ENCODE results near the gene KLK12. TPM values are rescaled to one million over a fixed set of nuclear protein-coding genes. Genes with fewer than 3 reads are reported as not detected.

Gene KLK12
- total RNA-seq, 1 donor from 2014 or later = not detected

DNA sequence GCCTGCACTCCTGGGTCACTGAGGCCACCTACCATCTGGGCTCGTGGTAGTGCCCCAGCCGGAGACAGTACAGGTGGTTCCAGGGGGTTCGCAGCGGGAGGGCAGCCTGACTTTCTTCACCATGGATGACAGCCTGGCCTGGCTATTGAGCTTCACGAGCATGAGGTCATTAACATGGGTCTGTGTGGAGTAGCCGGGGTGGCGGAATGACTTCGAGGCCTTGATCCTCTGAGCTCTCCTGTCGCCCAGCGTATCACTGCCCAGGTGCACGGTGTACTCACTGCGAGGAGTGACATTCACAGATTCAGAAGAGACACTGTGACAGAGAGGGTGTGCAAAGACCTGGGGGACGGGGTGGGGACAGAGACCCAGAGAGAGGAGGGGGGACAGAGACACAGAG is 54.6 kb downstream of the KLK12 start:
- H3K4me1 Mint-ChIP-seq (ENCODE audit: unreplicated experiment) = no peaks in the 10 kb centered on the region

GRCh38 chr19:50979758-50980157 is 55.0 kb downstream of the KLK12 start:
- H3K4me3 Mint-ChIP-seq (ENCODE audit: unreplicated experiment) = no peak overlapping the region

More for the DNA sequence above, 54.6 kb downstream of the KLK12 start:
- Mint-ChIP-seq H3K36me3 (ENCODE audit: unreplicated experiment) (no peaks in the 10 kb centered on the region), H3K27ac (ENCODE audit: unreplicated experiment) (no peak overlapping the region), H3K27me3 (ENCODE audit: unreplicated experiment) (no peaks in the 10 kb centered on the region), H3K9me3 (ENCODE audit: unreplicated experiment) (no peaks in the 10 kb centered on the region), H3K4me3 (ENCODE audit: unreplicated experiment) (no peak overlapping the region)
- TF ChIP-seq, protein P1, sequence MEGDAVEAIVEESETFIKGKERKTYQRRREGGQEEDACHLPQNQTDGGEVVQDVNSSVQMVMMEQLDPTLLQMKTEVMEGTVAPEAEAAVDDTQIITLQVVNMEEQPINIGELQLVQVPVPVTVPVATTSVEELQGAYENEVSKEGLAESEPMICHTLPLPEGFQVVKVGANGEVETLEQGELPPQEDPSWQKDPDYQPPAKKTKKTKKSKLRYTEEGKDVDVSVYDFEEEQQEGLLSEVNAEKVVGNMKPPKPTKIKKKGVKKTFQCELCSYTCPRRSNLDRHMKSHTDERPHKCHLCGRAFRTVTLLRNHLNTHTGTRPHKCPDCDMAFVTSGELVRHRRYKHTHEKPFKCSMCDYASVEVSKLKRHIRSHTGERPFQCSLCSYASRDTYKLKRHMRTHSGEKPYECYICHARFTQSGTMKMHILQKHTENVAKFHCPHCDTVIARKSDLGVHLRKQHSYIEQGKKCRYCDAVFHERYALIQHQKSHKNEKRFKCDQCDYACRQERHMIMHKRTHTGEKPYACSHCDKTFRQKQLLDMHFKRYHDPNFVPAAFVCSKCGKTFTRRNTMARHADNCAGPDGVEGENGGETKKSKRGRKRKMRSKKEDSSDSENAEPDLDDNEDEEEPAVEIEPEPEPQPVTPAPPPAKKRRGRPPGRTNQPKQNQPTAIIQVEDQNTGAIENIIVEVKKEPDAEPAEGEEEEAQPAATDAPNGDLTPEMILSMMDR (IDR thresholded peaks at IDR 0.05) = no peak
- no peak for DNase-seq (ENCODE audit: extremely low spot score, unreplicated experiment)

More at GRCh38 chr19:50979758-50980157, 55.0 kb downstream of the KLK12 start:
- H3K36me3 Mint-ChIP-seq (ENCODE audit: unreplicated experiment) = no peaks in the 10 kb centered on the region
- no peaks in the 10 kb centered on the region for H3K4me1 Mint-ChIP-seq (ENCODE audit: unreplicated experiment)
- TF ChIP-seq, protein P1 (IDR thresholded peaks at IDR 0.05) = no peak
- H3K27ac Mint-ChIP-seq (ENCODE audit: unreplicated experiment) = no peak overlapping the region
- H3K27me3 Mint-ChIP-seq (ENCODE audit: unreplicated experiment) = no peaks in the 10 kb centered on the region
- H3K9me3 Mint-ChIP-seq (ENCODE audit: unreplicated experiment) = no peaks in the 10 kb centered on the region
- no peak for DNase-seq (ENCODE audit: extremely low spot score, unreplicated experiment)

Other genes with a start within 250 kb of the KLK12 start
- gene ACP4, start 244.6 kb downstream of the KLK12 start, total RNA-seq = not detected in 2 replicates
- gene KLK1, start 211.2 kb downstream of the KLK12 start, total RNA-seq = not detected in 2 replicates
- not detected in 2 replicates for gene KLK15, start 201.4 kb downstream of the KLK12 start, total RNA-seq
- not detected in 2 replicates for gene KLK3, start 180.1 kb downstream of the KLK12 start, total RNA-seq
- gene KLK2, start 161.6 kb downstream of the KLK12 start, total RNA-seq = not detected in 2 replicates
- gene KLK4, start 123.6 kb downstream of the KLK12 start, total RNA-seq = not detected in 2 replicates
- not detected in 2 replicates for gene KLK5, start 82.0 kb downstream of the KLK12 start, total RNA-seq
- gene KLK6, start 65.4 kb downstream of the KLK12 start, total RNA-seq = not detected in 2 replicates
- not detected in 2 replicates for gene KLK7, start 51.1 kb downstream of the KLK12 start, total RNA-seq
- not detected in 2 replicates for gene KLK8, start 33.4 kb downstream of the KLK12 start, total RNA-seq
- gene KLK10, start 15.3 kb downstream of the KLK12 start, total RNA-seq = not detected in 2 replicates
- gene KLK11, start 8.4 kb downstream of the KLK12 start, total RNA-seq = not detected in 2 replicates
- not detected in 2 replicates for gene KLK13, start 30.1 kb upstream of the KLK12 start, total RNA-seq
- gene KLK14, start 47.9 kb upstream of the KLK12 start, total RNA-seq = not detected in 2 replicates
- 5.6 and 6.5 TPM in 2 replicates for gene CTU1, start 73.4 kb upstream of the KLK12 start, total RNA-seq
- not detected in 2 replicates for gene SIGLEC9, start 89.9 kb upstream of the KLK12 start, total RNA-seq
- not detected in 2 replicates for gene SIGLEC7, start 107.3 kb upstream of the KLK12 start, total RNA-seq
- gene CD33, start 190.1 kb upstream of the KLK12 start, total RNA-seq = not detected in 2 replicates
- not detected in 2 replicates for gene SIGLECL1, start 216.1 kb upstream of the KLK12 start, total RNA-seq